ENCODE results near the gene ADCY2. TPM values are rescaled to one million over a fixed set of nuclear protein-coding genes. Genes with fewer than 3 reads are reported as not detected.

ADCY2 gene
- total RNA-seq, 1 experiment from 2014 or later, result 0.04 TPM

DNA sequence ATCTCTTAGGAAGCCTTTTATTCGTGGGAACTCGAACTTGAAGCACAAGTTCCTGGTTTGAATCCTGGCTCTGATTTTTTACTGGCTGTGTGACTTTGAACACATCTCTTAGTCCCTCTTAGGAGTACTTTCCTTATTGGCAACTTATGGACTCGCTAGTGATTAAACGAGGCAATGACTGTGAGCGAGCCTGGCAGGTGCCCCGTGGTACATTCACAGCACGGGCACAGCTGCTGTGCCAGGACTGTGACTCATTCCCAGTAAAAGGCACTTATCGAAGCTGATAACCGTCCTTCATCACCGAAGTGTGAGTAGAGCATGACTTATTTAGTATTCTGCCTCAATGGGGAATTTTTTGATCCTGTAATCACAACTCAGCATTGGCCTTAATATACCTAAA is 432.3 kb downstream of the ADCY2 start:
- DNase-seq (ENCODE audit: low spot score), result no peak

DNA sequence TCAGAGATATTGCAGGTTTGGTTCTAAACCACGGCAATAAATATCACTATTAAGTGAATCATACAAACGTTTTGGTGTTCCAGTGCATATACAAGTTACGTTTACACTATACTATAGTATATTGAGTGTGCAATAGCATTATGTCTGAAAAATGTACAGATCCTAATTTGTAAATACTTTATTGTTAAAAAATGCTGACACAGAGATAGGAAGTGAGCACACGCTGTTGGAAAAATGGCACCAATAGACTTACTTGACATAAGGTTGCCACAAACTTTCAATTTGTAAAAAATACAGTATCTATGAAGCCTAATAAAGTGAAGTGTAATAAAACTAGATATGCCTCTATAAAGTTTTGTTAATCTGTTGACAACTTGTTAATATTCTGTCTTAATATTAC is 439.0 kb downstream of the ADCY2 start:
- DNase-seq (ENCODE audit: low spot score), result no peak

DNA sequence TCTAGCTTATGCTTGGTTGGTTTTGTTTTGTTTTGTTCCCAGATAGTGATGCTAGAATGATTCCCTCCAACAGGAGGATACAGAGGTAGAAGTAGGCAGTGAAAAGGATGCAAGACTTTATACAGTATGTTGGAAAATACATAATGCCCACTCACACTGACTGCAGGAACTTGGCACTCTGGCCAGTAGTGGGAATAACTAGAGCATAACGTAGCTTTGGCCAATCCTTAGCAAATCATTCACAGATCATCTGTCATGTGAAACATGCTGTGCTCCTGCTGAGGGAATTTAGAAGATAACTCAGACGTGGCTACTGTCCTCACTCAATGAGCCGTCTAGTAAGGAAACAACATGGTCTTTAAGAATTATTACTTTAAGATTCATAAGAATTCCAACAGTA is 441.5 kb downstream of the ADCY2 start:
- DNase-seq (ENCODE audit: low spot score), result no peak

DNA sequence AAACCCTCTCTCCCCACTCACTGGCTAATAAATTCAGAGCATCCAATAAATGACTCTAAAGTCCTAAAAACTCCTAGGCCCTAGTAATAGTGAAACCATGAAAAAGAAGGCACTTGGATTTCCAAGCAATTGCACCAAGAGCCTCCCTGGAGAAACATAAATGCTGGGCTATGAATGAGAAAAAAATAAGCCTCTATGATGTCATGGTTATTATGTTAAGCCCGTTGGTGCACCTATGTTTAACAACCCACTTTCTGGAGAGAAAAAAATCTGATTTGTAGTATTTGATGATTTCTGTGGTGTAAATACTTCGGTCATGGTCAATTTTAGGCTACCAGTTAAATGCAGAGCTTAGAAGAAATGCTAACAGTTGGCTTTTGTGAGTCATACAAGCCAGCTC is 446.6 kb downstream of the ADCY2 start:
- no peak for DNase-seq (ENCODE audit: low spot score)

DNA sequence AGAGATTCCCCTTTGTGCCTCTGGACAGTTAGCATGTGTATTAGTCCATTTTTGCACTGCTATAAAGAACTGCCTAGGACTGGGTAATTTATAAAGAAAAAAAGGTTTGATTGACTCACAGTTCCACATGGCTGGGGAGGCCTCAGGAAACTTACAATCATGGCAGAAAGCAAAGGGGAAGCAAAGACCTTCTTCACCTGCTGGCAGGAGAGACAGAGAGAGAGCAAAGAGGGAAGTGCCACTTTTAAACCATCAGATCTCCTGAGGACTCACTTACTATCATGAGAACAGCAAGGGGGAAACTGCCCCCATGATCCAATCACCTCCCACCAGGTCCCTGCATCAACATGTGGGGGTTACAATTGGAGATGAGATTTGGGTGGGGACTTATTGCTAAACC is 449.0 kb downstream of the ADCY2 start:
- no peak for DNase-seq (ENCODE audit: low spot score)

DNA sequence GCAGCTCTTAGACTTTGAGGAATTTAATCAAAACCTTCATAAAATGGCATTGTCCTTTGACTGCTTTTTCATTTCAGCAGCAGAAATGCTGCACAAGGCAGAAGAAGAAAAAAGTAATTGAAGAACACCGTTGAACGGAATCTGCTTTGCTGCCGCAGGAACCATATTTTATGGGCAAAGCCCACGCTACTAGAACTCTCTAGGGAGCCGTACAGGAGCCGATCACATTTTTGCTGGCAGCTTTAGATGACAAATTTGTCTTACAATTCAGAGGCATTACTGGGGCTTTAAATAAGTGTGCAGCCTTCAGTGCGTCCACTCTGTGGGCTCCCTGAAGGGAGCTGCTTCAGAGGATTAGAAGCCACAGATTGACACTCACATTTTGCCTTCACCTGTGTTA is 449.6 kb downstream of the ADCY2 start:
- DNase-seq (ENCODE audit: low spot score), result no peak

DNA sequence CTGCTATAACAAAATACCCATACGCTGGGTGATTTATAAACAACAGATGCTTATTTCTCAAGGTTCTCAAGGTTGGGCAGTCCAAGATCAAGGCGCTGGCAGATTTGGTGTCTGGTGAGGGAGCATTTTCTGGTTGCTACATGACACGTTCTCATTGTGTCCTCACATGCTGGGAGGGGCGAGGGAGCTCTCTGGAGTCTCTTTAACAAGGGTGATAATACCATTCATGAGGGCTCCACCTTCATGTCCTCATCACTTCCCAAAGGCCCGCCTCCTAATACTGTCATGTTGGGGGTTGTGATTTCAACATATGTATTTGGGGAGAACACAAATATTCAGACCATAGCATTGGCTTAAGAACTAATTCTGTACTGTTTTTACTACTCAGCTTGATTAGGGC is 450.4 kb downstream of the ADCY2 start:
- no peak for DNase-seq (ENCODE audit: low spot score)

DNA sequence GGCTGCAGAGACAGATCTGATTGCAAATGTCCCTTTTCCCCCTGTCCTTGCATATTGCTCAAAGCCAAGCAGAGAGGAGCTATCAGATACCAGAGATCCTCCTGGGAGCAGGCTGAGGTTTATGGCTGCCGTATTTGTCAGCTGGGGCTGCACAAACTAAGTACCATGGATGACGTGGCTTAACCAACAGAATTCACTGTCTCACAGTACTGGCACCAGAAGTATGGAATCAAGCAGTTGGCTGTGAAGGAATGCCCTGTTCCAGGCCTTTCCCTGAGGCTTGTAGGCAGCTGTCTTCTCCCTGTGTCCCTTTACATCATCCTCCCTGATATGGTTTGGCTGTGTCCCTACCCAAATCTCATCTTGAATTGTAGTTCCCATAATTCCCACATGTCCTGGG is 452.4 kb downstream of the ADCY2 start:
- DNase-seq (ENCODE audit: low spot score), result no peak

DNA sequence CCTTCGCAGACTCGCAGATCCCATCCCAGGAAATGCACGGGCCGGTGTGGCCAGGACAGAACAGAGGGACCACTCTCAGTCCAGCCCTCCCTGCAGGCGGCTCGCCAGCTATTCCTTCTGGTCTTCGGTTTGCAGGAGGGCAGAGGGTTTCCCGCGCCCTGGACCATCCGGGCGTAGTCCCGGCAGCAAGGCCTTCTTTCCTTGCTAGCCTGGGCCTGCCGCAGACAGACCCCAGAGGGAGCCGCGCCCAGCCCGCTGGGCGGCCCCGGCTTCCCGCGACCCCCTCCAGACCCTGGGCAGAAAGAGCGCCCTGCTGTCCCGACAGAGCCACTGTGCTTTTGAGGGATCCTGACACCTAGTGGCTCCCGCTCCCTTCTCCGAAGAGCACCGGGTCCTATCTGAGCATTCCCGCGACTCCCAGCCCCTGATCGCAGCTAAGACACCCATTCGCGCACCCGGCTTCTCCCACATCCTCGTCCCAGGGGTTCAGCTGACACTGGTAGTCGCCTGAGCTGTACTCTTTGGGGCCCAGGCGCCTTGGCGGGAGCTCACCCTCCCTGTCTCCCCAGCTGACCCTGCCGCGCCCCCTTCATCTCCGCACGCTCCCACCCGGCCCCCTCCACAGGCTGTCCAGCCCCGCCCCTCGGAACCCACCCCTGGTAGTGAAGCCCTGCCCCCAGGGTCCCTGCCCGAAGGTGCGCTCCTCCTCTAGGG is 453.9 kb downstream of the ADCY2 start:
- DNase-seq (ENCODE audit: low spot score), result no peak

DNA sequence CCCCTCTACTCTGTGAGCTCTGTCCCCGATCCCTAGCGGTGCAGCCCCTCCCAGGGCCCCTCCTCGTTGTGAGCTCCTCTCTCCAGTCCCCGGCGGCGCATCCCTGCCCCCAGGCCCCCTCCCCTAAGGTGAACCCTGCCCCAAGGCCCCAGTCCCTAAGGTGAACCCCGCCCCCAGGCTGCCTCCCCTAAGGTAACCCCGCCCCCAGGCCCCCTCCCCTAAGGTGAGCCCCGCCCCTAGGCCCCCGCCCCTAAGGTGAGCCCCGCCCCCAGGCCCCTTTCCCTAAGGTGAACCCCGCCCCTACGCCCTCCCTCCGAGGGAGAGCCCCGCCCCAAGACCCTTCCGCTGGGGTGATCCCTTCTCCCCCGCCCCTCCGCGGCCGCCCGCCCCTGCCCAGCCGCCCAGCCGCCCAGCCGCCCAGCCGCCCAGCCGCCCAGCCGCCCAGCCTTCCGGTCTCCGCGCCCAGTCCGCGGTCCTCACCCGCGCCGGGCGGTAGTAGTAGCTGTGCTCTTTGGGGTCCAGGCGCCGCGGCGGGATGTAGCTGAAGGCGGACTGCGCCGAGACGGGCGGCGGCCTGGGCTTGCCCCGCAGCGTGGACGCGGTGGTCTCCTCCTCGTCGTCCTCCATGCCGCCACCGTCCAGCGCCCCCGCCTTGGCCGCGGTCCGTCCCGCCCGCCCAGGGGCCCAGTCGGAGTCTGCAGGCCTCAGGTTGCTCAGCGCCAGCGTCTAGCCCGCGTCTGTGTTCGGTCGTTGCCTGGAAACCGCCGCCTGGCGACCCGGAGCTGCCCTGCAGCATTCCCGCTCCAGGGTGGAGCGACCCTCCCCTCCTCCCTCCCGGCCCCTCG is 454.7 kb downstream of the ADCY2 start, which contains the start of gene CFAP90:
TSS of gene CFAP90 (minus strand) at position 739 of the 845 bp plus-strand sequence. CDS start at position 627, 112 bp downstream.
- no peak for DNase-seq (ENCODE audit: low spot score)

DNA sequence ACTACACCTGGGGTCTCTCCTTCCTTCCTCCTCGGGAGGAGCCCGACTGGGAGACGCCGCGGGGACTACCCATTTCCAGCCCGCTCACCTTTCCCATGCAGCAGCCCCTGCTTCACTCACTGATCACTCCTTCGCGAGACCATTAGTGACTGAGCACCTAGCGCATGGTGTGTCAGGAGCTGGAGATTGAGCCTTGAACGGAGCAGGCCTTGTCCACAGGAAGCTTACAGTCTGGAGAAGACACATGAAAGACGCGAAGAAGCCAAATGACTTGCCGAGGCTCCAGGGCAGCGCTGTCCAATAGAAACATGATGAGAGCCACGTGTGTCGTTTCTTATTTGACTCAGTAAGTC is 455.3 kb downstream of the ADCY2 start:
- no peak for DNase-seq (ENCODE audit: low spot score)

DNA sequence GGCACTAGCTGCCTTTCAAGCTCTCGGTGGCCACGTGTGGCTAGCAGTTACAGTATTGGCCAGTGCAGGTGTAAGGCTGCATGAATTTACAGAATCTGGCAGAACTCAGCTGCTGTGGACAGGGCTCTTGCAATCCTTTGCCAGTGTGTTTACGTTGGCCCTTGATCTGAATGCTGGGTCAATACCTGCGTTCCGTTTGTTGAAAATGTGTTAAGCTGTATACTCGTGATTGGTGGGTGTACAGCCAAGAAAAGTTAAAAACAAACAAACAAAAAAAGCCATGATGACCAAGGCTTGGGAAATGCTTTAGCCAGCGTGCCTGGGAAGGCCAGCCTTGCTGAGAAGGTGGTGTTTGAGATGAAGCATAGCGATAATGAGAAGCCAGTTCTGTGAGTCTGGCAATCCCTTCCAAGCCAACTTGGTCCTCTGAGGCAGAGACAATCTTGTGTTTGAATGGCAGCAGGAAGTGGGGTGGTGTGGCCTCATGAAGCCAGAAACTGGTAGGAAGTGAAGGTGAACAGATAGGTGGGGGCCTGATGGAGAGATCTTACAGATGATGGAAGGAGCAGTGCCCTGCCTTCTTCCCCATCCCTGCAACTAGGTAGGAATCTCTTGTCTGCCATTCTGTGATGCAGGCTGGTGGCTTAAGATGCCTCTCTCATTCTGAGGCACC is 455.8 kb downstream of the ADCY2 start:
- DNase-seq (ENCODE audit: low spot score), result no peak

DNA sequence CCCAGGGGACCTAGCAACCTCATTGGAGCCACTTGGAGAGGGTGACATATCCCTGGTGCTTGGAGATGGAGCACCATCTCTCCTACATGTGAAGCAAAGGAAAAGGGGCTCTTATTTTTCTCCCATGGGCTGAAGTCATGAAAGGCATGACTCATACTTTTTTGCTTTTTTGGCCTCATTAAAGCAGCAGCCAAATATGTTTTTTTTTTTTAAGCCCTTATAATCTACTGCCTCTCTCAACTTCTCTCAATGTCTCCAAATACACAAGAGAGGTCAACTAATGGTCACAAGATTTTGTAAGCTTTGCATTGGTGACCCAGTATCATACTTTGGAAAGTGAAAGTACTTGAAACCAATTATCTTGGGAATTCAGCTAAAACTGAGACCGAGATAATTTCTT is 456.6 kb downstream of the ADCY2 start:
- DNase-seq (ENCODE audit: low spot score), result no peak

DNA sequence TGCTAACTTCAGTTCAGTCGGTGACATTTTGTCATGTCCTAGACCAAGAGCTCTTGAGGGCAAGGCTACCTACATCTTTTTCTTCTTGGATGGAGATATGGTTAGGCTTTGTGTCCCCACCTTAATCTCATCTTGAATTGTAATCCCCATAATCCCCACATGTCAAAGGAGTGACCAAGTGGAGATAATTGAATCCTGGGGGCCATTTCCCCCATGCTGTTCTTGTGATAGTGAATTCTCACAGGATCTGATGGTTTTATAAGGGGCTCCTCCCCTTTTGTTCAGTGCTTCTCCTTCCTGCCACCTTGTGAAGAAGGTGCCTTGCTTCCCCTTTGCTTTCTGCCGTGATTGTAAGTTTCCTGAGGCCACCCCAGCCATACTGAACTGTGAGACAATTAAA is 457.1 kb downstream of the ADCY2 start:
- DNase-seq (ENCODE audit: low spot score), result no peak

DNA sequence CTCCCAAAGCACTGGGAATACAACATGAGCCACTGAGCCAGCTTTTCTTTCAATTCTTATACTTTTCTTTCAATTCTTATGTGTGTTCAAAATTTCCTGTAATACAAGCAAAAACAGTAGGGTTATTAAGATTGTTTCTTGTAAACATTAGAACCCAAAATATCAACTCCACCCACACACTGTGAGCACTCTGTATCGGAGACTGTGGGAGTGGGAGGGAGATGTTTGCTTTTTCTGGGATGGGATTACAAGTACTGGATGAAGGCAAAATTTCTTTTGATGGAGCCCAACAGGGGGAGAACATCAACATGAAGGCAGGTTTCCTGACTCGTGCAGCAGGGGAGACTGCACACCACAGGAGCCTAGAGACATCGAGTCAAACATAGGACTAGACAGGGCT is 459.7 kb downstream of the ADCY2 start:
- no peak for DNase-seq (ENCODE audit: low spot score)

DNA sequence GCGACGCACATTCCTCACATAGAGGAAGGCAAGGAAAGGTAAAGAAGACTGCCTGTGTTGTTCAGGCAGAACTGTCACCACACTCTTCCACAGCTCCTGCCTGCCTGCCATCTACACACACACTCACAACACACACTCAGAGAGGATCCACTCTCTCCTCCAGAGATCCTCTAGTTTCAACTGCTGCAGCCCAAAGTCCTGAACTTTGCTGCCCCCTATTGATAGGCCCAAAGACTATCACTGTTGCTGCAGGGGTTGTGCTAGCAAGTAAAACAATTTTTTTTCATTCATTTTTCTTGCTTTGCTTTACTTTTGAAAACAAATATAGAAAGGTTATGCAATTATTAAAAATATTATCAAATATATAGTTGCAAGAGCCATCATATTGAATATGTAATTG is 460.9 kb downstream of the ADCY2 start:
- peak; percentile 58 for DNase-seq (ENCODE audit: low spot score)

DNA sequence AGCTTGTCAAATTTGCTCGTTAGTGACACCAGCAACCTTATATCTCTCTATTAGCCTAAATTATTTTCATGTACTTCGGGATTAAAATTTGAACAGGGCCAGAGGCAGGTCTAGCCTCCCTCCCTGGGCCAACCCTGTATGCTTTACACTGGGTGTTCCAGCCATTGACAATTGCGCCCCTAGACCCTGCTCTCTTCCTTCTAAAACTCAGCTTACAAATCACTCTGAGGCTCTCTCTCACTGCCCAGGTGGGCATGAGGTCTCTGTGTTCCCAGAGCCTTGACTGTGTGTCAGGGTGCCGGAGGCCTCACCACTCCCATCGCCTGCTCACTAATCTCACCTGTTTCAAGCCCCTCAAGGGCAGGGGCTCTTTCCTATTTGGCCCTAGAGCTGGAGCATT is 461.4 kb downstream of the ADCY2 start:
- no peak for DNase-seq (ENCODE audit: low spot score)

DNA sequence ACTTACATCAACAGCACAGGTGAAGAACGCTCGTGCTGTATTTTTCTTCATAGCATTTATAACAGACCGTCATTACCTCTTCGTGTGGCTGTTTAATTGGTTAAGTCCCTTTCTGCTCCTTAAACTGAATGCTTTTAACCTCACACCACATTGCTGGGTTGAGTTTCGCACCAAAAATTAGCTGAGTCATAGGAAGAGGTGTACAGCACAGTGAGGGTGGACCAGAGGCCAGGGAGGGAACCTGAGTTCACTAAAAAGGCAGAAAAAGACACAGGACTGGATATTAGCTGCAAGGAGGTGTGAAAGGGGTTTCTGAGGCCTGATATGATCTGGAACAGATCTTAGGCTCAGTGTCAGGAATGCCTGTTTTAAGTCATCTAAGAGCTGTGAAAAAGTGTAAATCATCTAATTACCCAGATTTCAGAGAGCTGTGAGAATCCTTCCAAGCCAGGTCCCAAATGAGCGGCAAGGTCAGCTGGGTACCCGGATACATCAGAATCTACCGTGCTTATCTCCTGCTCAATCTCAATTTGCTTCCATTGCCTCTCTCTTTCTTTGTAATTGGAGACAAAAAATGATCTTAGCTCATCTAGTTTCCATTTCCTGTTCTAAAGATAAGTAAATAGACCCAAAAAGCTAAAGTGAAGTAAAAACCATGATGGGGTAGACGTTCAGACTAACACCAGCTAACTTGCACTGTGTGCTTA is 462.1 kb downstream of the ADCY2 start:
- peak; percentile 41 for DNase-seq (ENCODE audit: low spot score)

DNA sequence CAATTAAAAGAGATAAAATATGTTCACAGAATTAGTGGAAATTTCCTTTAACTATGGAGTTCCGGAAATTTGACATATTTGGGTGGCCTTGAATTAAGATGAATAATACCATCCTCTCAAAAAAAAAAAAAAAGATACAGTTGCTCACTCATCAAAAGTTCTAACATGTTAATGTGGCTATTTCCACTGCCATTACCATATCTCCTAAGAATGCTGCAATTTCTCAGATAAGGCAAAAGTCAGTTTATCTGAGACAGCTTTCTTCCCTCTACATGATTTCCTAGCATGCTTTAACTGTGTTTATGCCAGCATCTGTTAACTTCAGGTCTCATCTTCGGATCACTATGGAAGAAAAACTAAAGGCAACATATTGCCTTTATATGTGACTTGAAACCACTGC is 470.3 kb downstream of the ADCY2 start:
- no peak for DNase-seq (ENCODE audit: low spot score)

DNA sequence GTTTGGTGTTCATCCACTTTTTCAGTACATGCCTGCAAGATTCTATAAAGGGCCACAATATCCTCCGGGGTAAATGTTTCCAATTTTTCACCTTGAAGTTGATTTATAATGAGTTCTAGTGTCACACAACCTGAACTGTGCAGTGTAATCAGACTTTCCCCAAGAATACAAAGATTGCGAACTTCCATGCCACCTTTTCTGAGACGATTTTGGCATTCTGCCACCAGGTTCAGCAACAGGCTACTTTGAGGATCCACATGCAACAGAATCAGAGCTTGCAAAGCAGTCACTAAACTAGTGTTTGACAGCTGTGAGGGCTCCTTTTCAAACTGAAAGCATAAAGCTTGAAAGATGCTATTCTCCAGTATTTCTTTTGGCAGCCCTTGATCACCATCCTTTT is 471.3 kb downstream of the ADCY2 start:
- no peak for DNase-seq (ENCODE audit: low spot score)

DNA sequence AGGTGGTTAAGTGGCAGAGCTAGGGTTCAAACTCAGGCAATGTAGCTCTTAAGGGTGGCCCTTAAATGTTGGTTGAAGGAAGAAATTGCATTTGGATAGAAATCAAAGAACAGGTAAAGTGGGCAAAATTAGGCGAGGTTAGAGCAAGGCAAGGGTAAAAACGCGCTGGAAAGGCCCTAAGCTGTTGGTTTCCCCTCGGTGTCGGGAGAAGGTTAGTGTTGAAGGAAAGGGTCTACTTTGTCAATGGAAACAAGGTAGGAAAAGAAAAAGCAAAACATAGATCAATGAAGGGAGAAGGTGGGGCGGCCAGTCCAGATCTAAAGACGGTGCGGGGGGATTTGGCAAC is 472.5 kb downstream of the ADCY2 start:
- DNase-seq (ENCODE audit: low spot score), result no peak

DNA sequence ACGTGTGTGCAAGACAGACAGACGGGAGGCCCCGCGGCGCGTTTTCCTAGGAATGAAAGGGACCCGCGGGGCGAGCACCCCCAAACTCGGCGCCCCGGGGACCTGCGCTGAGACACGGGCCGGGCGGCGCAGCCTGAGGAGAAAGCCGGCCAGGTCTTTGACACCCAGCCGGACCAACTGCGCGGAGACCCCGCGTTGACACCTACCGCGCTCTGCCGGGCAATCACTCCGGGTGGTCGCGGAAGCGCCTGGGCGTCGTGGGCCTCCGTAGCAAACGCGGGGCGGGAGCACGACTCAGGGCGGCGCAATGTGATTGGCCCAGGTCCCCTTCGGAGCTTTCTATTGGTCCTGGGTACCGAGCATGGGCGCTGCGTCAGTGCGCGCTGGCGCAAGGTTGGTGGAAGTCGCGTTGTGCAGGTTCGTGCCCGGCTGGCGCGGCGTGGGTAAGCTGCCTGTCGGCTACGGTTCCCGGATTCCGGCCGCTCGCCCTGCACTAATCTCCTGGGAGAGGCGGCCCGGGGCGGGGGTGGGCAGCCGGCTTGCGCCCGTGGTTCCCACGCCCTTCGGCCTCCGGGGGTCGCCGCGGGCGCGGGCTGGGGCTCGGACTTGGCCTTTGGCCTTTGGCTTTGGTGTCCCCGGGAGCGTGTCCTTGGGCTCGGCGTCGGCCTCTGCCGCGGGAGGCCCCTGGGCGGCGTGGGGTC is 473.0 kb downstream of the ADCY2 start, which contains the start of the genes FASTKD3 and MTRR:
TSS of gene FASTKD3 (minus strand) at position 259 of the 701 bp plus-strand sequence. CDS start 948 bp downstream, outside the sequence.
TSS of gene MTRR (plus strand) at position 376 of the 701 bp plus-strand sequence. CDS start 1,647 bp downstream, outside the sequence.
- DNase-seq (ENCODE audit: low spot score), result peak; percentile 94
